Kidney (tissue), 14 donors: ENCODE measurements around the gene SEMA3C. TPM values are rescaled to one million over a fixed set of nuclear protein-coding genes. Genes with fewer than 3 reads are reported as not detected.
A peak's percentile ranks its signal among the peaks of the same experiment; 100 is the strongest.

Source experiments
- DNase-seq, 5 donors: peaks; one replicate each; pipeline ENCODE4 v3.0.0-alpha.2; 2013 to 2020
- FAIRE-seq: peaks from 2 replicates; lab custom pipeline; 2012; peaks lifted over from hg19 to GRCh38; lab: Jason Lieb, UNC
- H3K27ac ChIP-seq, 2 donors: one replicate each; pipeline ENCODE4 v1.7.0; 2013; ENCODE audit warnings: low read depth in 2 of 2, low read length in 2 of 2, inconsistent platforms in 1 of 2
- H3K27me3 ChIP-seq: one replicate; pipeline ENCODE4 v1.7.1; 2013; ENCODE audit warnings: low read length, inconsistent platforms; ENCODE audit not compliant: control insufficient read depth, insufficient read depth
- H3K36me3 ChIP-seq, 3 donors: one replicate each; pipeline versions ENCODE4 v1.7.0 to v1.7.1; 2013; ENCODE audit warnings: low read length in 3 of 3, control low read depth in 1 of 3, inconsistent platforms in 1 of 3; ENCODE audit not compliant: insufficient read depth in 3 of 3, control insufficient read depth in 2 of 3
- H3K4me1 ChIP-seq, 3 donors: one replicate each; pipeline versions ENCODE4 v1.7.0 to v1.7.1; 2013; ENCODE audit warnings: low read length in 3 of 3, inconsistent platforms in 1 of 3, low read depth in 1 of 3; ENCODE audit not compliant: control insufficient read depth in 2 of 3, insufficient read depth in 2 of 3
- H3K4me3 ChIP-seq, 3 donors: one replicate each; pipeline versions ENCODE4 v1.7.0 to v1.8.1; 2013; ENCODE audit warnings: low read length in 3 of 3, control low read depth in 1 of 3, inconsistent platforms in 1 of 3
- H3K9ac ChIP-seq, 3 donors: one replicate each; pipeline versions ENCODE4 v1.7.0 to v1.7.1; 2013; ENCODE audit warnings: low read length in 3 of 3, control low read depth in 1 of 3, inconsistent platforms in 1 of 3
- H3K9me3 ChIP-seq, 3 donors: one replicate each; pipeline versions ENCODE4 v1.7.0 to v1.7.1; 2013; ENCODE audit warnings: low read length in 3 of 3, control low read depth in 1 of 3, inconsistent platforms in 1 of 3; ENCODE audit not compliant: control insufficient read depth in 2 of 3, insufficient read depth in 1 of 3
- CTCF ChIP-seq: IDR thresholded peaks from 3 replicates; pipeline ENCODE4 v1.5.1; 2012; ENCODE audit warnings: mild to moderate bottlenecking, moderate library complexity, borderline replicate concordance; ENCODE audit not compliant: insufficient read depth; ENCODE audit errors: extremely low read depth
- intact Hi-C: fragments of 100-400 bp; cut with DNase I; formaldehyde crosslinking; loops from one replicate; pipeline ENCODE4 v1.11.1; 2022
- polyA plus RNA-seq: library from polyadenylated mRNA; stranded (reverse); fragments of 350-450 nt; fragmentation: Illumina TruSeq; extraction: RNeasy Lipid Tissue Mini Kit (QIAGEN cat#74804); gene quantifications from one replicate; pipeline ENCODE4 v1.2.3, GENCODE V29; 2014; ENCODE audit warnings: low read depth, low replicate concordance; ENCODE audit not compliant: insufficient read depth
- total RNA-seq: library from RNA; stranded (reverse); fragmentation: NEBNext Ultra II Directional; extraction: Animal tissue kit (Norgen Biotek cat#: 25700); gene quantifications from one replicate; pipeline ENCODE4 v1.2.1, GENCODE V29; 2021
- donor health status: control.
- donor health status: control.
- donor health status: control.
- donor health status: control.
- donor health status: control.
- donor health status: DM: yes; HTN: yes; CAD: no.
- donor health status: Normal renal cell carcinoma (clear cell type).

SEMA3C gene
- total and polyA plus RNA-seq, 2 donors from 2014 or later = 3.9 to 17.2 TPM

GRCh38 chr7:80767654-80768053, 151.2 kb downstream of the SEMA3C start:
- peaks cover 0 to 3% (median 0%) of the 10 kb centered on the region in 3 donors for H3K4me1 ChIP-seq
- FAIRE-seq (peak; percentile 19), DNase-seq (peak in 1 of 5 donors; percentile 54)
- no peak overlapping the region for H3K4me3 ChIP-seq
- no peak overlapping the region for H3K9ac ChIP-seq
- H3K27ac ChIP-seq = no peak overlapping the region
- H3K27me3 ChIP-seq = no peaks in the 10 kb centered on the region
- no peaks in the 10 kb centered on the region for H3K9me3 ChIP-seq
- TF ChIP-seq CTCF = no peak
- no peaks in the 10 kb centered on the region for H3K36me3 ChIP-seq
- intact Hi-C loops = no loop called here

GRCh38 chr7:80766724-80767123, 152.1 kb downstream of the SEMA3C start:
- TF ChIP-seq CTCF = no peak
- no peak overlapping the region for H3K9ac ChIP-seq
- no peaks in the 10 kb centered on the region for H3K9me3 ChIP-seq
- DNase-seq (no peak), FAIRE-seq (no peak)
- no peaks in the 10 kb centered on the region for H3K36me3 ChIP-seq
- H3K4me1 ChIP-seq = no peaks in the 10 kb centered on the region
- H3K27ac ChIP-seq = no peak overlapping the region
- intact Hi-C loops = no loop called here
- H3K27me3 ChIP-seq = no peaks in the 10 kb centered on the region
- H3K4me3 ChIP-seq = no peak overlapping the region

- H3K4me1 ChIP-seq = no peaks in the 10 kb centered on the region
- FAIRE-seq (no peak), DNase-seq (no peak)
- intact Hi-C loops = no loop called here
- no peaks in the 10 kb centered on the region for H3K27me3 ChIP-seq
- no peaks in the 10 kb centered on the region for H3K9me3 ChIP-seq
- no peak for TF ChIP-seq CTCF
- no peak overlapping the region for H3K27ac ChIP-seq
- no peak overlapping the region for H3K9ac ChIP-seq
- H3K36me3 ChIP-seq = no peaks in the 10 kb centered on the region
- H3K4me3 ChIP-seq = no peak overlapping the region
Observed at GRCh38 chr7:80764132-80764531, 154.7 kb downstream of the SEMA3C start.

GRCh38 chr7:80763704-80764103, 155.1 kb downstream of the SEMA3C start:
- Histone ChIP-seq H3K9me3 (no peaks in the 10 kb centered on the region), H3K9ac (no peak overlapping the region), H3K27ac (no peak overlapping the region), H3K27me3 (no peaks in the 10 kb centered on the region), H3K36me3 (no peaks in the 10 kb centered on the region), H3K4me1 (no peaks in the 10 kb centered on the region), H3K4me3 (no peak overlapping the region)
- no peak for DNase-seq
- no peak for TF ChIP-seq CTCF
- intact Hi-C loops = no loop called here
- no peak for FAIRE-seq
